A673 (cell line): Measurements from ENCODE around the gene TTLL1. TPM values are rescaled to one million over a fixed set of nuclear protein-coding genes. Genes with fewer than 3 reads are reported as not detected.

Experiments used
- BruUV-seq: library from RNA; stranded (reverse); fragments of 400-500 nt; replicated peaks from 2 replicates; lab custom pipeline; 2021; lab: Mats Ljungman, UMichigan
- CTCF ChIA-PET: fragments of 300-600 bp; sonication (Branson Sonifier 250); formaldehyde crosslinking; loops from one replicate; lab custom pipeline; 2022; ENCODE audit warnings: antibody characterized with exemption; lab: Charles Lee
- POLR2A ChIA-PET: fragments of 300-600 bp; sonication (Branson Sonifier 250); formaldehyde crosslinking; loops from one replicate; lab custom pipeline; 2022; ENCODE audit warnings: antibody characterized with exemption; ENCODE audit not compliant: low non-redundant PET; lab: Charles Lee
- DNase-seq: peaks from one replicate; pipeline ENCODE4 v3.0.0-alpha.2; 2015; ENCODE audit warnings: low spot score
- H3K27ac ChIP-seq: fragments of 200-600 bp; sonication (generic); 2 replicates; pipeline ENCODE4 v1.5.1; 2016; ENCODE audit warnings: mixed run types, low read depth, mild to moderate bottlenecking, mixed read lengths, antibody characterized with exemption, low read length; ENCODE audit not compliant: poor library complexity, severe bottlenecking
- H3K27me3 ChIP-seq: fragments of 200-600 bp; sonication (generic); replicated peaks from 2 replicates; pipeline ENCODE4 v1.6.1; 2017; ENCODE audit warnings: mixed run types, low read depth, mild to moderate bottlenecking, mixed read lengths, antibody characterized with exemption, low read length; ENCODE audit not compliant: insufficient read depth, poor library complexity
- H3K36me3 ChIP-seq: fragments of 200-600 bp; sonication (generic); 2 replicates; pipeline ENCODE4 v1.6.1; 2016; ENCODE audit warnings: mixed run types, mild to moderate bottlenecking, mixed read lengths, antibody characterized with exemption, low read length; ENCODE audit not compliant: insufficient read depth, poor library complexity, severe bottlenecking
- H3K4me1 ChIP-seq: fragments of 200-600 bp; sonication (generic); 2 replicates; pipeline ENCODE4 v1.6.1; 2017; ENCODE audit warnings: mixed run types, mild to moderate bottlenecking, mixed read lengths, antibody characterized with exemption, low read length; ENCODE audit not compliant: insufficient read depth, poor library complexity, severe bottlenecking
- H3K4me3 ChIP-seq: fragments of 200-600 bp; sonication (generic); 2 replicates; pipeline ENCODE4 v1.5.1; 2016; ENCODE audit warnings: low read depth, mixed run types, mild to moderate bottlenecking, mixed read lengths, low read length; ENCODE audit not compliant: poor library complexity, severe bottlenecking
- H3K9me3 ChIP-seq: fragments of 200-600 bp; sonication (generic); 2 replicates; pipeline ENCODE4 v1.6.1; 2016; ENCODE audit warnings: mixed run types, low read depth, mild to moderate bottlenecking, mixed read lengths, antibody characterized with exemption, low read length; ENCODE audit not compliant: poor library complexity, severe bottlenecking
- EZH2 ChIP-seq: fragments of 200-600 bp; sonication (generic); IDR thresholded peaks from 2 replicates; pipeline ENCODE4 v1.6.1; 2017; ENCODE audit warnings: borderline replicate concordance, low read depth, mild to moderate bottlenecking, mixed read lengths, antibody characterized with exemption, low read length; ENCODE audit not compliant: poor library complexity, severe bottlenecking
- intact Hi-C: fragments of 100-400 bp; cut with micrococcal nuclease; formaldehyde crosslinking; loops from one replicate; pipeline ENCODE4 v1.10.0; 2022; ENCODE audit not compliant: unreplicated experiment
- total RNA-seq: library from RNA; stranded (reverse); gene quantifications from 2 replicates; pipeline ENCODE4 v1.2.3, GENCODE V29; 2021
- TF ChIP-seq, protein P1 (sequence below): fragments of 300-800, 200-600 bp; sonication (generic); conservative IDR thresholded peaks from 2 replicates; pipeline ENCODE4 v1.5.1; 2017; ENCODE audit warnings: low read depth, mild to moderate bottlenecking, antibody characterized with exemption, low read length, moderate library complexity, mixed read lengths

The TTLL1 gene
- total RNA-seq, 1 experiment from 2014 or later: 6.4 TPM

DNA sequence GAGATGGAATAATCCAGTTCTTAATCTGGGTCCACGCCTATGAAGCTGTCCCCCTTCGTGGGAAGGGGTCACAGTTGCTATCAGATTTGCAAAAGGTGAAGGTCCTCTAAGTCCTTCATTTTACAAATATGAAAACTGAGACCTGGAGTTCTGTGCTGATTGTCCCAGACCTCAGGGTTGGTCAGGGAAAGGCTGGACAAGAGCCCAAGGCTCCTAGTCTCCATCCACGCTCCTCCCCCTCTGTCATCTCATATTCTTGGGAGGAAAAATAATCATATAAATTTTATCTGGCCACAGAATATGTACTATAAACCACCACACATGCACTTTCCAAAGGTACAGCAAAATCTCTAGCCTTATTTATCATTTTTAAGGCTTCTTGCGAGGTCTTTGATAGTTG is 79.7 kb downstream of the TTLL1 start:
- intact Hi-C loops: no loop called here
- Histone ChIP-seq H3K4me1 (peaks cover 13% of the 10 kb centered on the region), H3K4me3 (no peak overlapping the region), H3K27me3 (no peaks in the 10 kb centered on the region), H3K9me3 (no peaks in the 10 kb centered on the region), H3K27ac (no peak overlapping the region), H3K36me3 (no peaks in the 10 kb centered on the region)
- DNase-seq: no peak
- POLR2A ChIA-PET: no interaction called here
- no peak for TF ChIP-seq EZH2
- TF ChIP-seq, protein P1, sequence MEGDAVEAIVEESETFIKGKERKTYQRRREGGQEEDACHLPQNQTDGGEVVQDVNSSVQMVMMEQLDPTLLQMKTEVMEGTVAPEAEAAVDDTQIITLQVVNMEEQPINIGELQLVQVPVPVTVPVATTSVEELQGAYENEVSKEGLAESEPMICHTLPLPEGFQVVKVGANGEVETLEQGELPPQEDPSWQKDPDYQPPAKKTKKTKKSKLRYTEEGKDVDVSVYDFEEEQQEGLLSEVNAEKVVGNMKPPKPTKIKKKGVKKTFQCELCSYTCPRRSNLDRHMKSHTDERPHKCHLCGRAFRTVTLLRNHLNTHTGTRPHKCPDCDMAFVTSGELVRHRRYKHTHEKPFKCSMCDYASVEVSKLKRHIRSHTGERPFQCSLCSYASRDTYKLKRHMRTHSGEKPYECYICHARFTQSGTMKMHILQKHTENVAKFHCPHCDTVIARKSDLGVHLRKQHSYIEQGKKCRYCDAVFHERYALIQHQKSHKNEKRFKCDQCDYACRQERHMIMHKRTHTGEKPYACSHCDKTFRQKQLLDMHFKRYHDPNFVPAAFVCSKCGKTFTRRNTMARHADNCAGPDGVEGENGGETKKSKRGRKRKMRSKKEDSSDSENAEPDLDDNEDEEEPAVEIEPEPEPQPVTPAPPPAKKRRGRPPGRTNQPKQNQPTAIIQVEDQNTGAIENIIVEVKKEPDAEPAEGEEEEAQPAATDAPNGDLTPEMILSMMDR: no peak
- no TSS peak for BruUV-seq
- CTCF ChIA-PET: no interaction called here

DNA sequence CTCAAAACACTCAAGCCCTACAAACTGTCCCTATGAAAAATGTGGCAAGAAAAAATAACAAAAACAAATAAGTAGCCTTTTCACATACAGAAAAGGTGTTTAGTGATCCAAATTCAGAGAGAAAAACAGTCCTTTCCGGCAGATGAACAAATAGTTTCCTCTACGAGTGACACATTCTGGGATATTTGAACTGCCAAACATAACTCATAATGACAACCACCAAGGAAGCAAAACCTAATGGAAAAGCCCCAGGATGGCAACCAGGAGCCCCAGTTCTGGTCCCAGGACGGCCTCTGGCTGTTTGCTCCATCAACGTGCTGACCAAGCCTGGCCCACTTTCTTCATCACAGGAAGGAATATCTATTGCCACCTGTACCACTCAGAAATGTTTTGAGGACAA is 80.3 kb downstream of the TTLL1 start:
- intact Hi-C loops: no loop called here

DNA sequence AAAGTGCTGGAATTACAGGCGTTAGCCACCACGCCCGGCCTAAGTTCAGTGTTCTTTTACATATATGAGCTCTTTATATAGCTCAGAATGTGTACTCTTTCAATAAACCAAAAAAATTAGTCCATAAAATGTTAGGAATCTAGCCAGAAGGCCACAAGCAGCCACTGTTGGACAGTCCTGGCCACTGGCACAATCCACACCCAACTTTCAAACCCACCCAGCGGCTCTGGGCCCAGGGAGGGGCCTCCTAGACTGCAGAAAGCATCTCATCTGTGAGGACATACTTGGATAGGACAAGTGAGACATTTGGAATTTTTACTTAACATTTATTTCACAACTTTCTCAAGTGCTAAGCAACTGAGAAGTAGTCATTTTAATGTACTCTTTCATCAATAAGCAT is 80.7 kb downstream of the TTLL1 start:
- H3K4me3 ChIP-seq: no peak overlapping the region
- BruUV-seq: no TSS peak
- intact Hi-C loops: no loop called here
- no peak overlapping the region for H3K27ac ChIP-seq
- POLR2A ChIA-PET: no interaction called here
- no peak for DNase-seq
- peaks cover 21% of the 10 kb centered on the region for H3K4me1 ChIP-seq
- H3K27me3 ChIP-seq: no peaks in the 10 kb centered on the region
- CTCF ChIA-PET: no interaction called here
- no peaks in the 10 kb centered on the region for H3K9me3 ChIP-seq
- TF ChIP-seq EZH2: no peak
- TF ChIP-seq, protein P1: no peak
- H3K36me3 ChIP-seq: no peaks in the 10 kb centered on the region

More for the DNA sequence above, 80.3 kb downstream of the TTLL1 start:
- POLR2A ChIA-PET: no interaction called here
- no peaks in the 10 kb centered on the region for H3K36me3 ChIP-seq
- CTCF ChIA-PET: no interaction called here
- BruUV-seq: no TSS peak
- no peak for DNase-seq
- H3K4me1 ChIP-seq: peaks cover 18% of the 10 kb centered on the region
- TF ChIP-seq, protein P1: no peak
- no peak for TF ChIP-seq EZH2
- no peak overlapping the region for H3K27ac ChIP-seq
- no peak overlapping the region for H3K4me3 ChIP-seq
- no peaks in the 10 kb centered on the region for H3K9me3 ChIP-seq
- H3K27me3 ChIP-seq: no peaks in the 10 kb centered on the region
